Hepatocyte (in vitro differentiated cells): ENCODE results near the gene GXYLT2.

Source experiments
- CTCF ChIP-seq: fragments of 200-600 bp; sonication (generic); IDR thresholded peaks from 2 replicates; pipeline ENCODE4 v1.5.1; 2016; ENCODE audit warnings: antibody characterized with exemption, mild to moderate bottlenecking; ENCODE audit not compliant: poor library complexity
- EZH2 ChIP-seq: fragments of 200-600 bp; sonication (generic); IDR thresholded peaks from 2 replicates; pipeline ENCODE4 v1.6.1; 2016; ENCODE audit warnings: antibody characterized with exemption, mild to moderate bottlenecking, borderline replicate concordance

- TF ChIP-seq CTCF = no peak
- TF ChIP-seq EZH2 = no peak
Observed at GRCh38 chr3:73024836-73025235, 137.0 kb downstream of the GXYLT2 start.
